Stimulated activated CD4-positive, alpha-beta T cell treated with anti-CD3 and anti-CD28 coated beads, Interleukin-1b, Interleukin-23, amount 100 ng/mL, for 4 hours (primary cell): ENCODE data around the gene FGD5.
A peak's percentile ranks its signal among the peaks of the same experiment; 100 is the strongest.

Experiments used
- DNase-seq, 2 donors: peaks; one replicate each; pipeline ENCODE4 v3.0.0-alpha.2; 2020; ENCODE audit warnings: low read depth in 2 of 2

Gene FGD5

GRCh38 chr3:14787630-14788029, 31.1 kb upstream of the FGD5 start:
- no peak for DNase-seq

- DNase-seq = no peak
These were observed 30.1 kb upstream of the FGD5 start for GRCh38 chr3:14788644-14789043.

DNA sequence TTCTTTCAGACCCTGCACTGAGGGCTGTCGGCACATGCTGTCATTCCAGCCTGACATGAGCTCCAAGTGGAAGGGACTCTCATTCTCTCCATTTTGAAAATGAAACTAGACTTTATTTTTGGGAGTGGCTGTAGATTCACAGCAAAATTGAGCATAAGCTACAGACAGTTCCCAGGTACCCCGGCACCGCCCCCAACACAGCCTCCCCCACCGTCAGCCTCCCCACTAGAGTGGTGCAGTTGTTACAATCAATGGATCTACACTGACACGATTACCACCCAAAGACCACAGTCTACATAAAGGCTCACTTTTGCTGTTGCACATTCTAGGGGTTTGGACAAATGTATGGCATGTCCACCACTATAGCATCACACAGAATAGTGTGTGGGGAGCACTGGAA, 29.5 kb upstream of the FGD5 start:
- no peak for DNase-seq

GRCh38 chr3:14789640-14790285, 29.0 kb upstream of the FGD5 start:
- no peak for DNase-seq

DNA sequence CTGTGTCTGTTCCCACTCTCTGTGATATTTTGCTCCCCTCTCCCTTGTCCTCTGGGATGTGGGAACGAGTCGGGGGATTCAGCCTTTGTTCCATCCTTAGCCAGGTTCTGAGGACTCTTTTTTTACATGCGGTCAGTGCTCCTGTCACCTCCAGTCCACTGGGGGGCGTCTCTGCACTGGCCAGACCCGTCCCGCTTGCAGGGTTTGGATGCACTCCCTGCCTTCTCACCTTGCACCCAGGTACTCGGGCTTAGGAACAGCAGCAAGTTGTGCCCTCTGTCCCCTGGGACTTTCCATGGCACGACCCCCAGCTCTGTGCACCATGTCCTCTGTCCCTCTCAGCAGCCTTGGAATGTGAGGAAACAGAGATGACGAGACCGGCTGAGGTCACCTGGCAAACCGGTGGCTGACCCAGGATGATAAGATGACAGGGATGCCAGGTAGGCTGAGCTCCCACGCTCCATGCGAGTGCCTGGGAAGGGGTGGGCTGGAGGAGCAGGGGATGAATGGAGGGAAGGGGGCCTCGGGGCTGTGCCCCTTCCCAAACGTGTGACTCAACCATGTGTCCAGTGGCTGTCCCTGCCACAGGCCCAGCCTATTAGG, 27.3 kb upstream of the FGD5 start:
- peak; percentile 8 to 19 for DNase-seq

DNA sequence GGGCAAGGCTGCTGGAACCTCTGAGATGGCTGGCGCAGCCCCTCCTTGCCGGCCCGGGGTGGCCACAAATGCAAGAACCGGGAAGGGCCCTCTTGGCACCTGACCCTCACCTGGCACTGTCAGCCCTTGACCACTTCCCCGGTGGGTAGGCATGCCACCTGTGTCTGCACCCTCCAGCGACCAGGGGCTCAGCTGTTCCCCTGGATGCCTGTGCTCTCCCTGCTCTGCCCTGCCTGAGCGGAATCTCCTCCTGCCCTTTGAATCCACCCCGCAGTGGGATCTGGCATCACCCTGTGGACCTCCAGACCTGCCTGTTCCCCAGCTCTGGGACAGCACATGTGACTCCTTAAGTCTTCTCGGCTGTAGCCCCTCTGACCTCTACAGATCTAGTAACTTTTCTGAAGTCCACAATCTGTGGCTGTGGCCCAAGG, 26.1 kb upstream of the FGD5 start:
- no peak for DNase-seq

DNA sequence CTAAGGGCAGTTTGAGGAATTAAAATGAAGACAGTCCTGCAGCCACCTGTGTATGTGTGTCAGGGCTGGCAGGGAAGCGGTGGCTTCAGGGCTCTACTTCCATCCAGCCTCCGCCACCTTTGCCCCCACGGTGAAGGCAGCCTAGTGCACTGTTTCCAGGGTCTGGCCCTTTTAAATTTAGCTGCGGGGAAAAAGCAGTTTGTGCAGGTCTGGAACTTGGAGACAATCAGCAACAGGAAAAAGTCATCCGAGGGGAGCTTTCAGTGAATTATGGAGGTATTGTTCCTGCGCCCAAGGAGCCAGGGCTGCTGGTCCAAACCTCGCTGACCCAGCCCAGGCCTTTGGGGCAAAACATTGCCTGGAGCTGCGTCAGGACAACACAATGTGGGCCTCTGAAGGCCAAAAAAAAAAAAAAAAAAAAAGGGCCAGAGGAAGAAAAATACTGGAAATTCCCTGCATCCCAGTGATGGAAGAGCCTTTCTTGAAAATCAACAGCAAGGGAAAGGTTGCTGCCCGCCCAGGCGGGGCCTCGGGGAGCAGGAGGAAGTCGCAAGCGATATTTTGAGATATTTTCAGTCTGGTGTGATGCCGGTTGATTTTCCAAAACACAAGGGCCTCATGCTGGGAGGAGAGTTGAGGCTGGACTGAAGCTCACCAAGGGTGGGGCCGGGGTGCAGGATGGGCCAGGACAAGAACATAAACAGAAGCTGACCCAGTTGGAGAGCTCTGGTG, 25.5 kb upstream of the FGD5 start:
- no peak for DNase-seq

DNA sequence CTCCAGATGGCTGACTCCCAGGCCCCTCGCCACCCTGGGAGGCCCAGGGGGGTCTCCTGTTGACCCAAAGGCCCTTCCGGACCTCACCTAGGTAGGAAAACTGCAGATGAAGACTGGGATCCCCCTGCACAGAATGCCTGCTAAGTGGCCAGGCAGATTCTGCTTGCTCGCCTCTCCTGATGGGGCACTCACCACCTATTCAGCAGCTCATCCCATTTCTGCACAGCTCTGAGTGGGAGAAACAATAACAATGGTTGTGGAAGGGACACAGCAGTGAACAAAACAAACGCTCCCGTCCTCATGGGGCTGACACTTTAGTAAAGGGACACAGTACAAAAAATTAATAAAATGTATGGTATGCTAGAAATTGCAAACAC, 24.9 kb upstream of the FGD5 start:
- DNase-seq = no peak

GRCh38 chr3:14794435-14794834, 24.3 kb upstream of the FGD5 start:
- no peak for DNase-seq

GRCh38 chr3:14795996-14796395, 22.8 kb upstream of the FGD5 start:
- DNase-seq = no peak

GRCh38 chr3:14796403-14797077, 22.2 kb upstream of the FGD5 start:
- no peak for DNase-seq

DNA sequence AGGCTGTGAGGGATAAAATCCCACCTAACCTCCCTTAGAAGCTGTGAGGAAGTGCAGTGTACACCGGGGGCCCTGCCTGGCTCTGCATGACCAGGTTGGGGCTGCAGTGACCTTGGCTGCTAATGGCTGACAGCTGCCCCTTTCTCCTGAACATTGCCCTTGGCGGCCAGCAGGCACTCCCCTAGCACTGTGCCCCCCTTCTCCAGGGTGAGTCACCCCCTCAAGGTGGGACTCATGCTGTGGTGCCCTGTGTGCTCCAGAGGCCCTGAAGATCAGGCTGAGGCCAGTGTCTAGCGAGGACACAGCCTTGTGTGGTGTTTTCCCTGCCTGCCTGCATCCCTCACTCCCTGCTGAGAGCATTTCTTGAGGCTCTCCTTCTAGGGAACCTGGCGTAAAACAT, 21.0 kb upstream of the FGD5 start:
- no peak for DNase-seq

- DNase-seq = no peak
These were observed 20.5 kb upstream of the FGD5 start for GRCh38 chr3:14798231-14798630.

GRCh38 chr3:14799146-14799545, 19.6 kb upstream of the FGD5 start:
- DNase-seq = no peak

DNA sequence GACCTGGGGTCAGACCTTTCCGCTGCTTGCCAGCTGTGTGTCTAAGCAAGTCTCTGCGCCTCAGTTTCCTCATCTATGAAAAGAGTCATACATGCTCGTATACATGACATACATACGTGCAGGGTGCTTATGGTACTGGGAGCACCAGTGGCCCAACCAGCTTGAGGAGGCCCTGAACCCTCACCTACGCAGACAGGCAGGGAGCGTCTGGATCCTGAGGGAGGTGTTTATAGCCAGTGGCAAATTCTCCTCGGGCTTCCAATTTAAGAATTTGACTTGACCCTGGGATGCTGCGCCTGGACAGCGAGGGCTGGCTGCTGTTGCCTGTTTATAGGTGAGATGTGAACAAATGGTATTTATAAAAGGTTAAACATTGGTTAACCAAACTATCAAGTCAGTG, 17.7 kb upstream of the FGD5 start:
- no peak for DNase-seq

DNA sequence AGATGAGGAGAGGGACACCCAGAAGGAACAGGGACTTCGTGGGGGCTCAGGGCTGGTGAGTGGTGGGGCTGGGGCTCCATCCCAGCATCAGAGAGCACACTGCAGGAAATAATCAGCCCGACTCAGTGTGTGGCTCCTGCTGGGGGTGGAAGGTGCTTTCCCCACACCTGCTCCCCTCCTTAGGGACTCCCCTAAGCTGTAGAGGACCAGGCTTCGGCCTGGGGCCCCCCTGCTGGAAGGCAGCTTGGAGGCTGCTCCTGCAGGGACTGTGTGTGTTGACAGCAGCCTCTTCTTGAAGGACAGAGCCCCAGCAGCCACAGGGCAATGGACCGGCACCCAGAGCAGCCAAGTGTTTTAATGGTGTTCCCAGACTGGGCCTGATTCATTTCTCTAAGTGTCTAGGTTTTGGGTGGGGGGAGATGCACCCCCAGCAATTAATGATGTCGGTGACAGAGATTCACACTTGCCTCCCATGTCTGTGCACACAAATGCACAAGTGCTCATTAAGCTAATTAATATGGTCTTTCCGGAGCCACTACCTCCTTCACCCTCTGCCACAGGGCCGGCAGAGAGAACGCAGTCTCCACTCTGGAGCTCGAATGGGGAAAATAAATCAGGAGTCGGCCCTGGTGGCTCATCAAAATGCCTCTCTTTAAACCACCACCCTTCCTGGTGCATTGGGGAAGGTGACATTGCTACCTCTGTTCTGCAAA, 16.9 kb upstream of the FGD5 start:
- no peak for DNase-seq

GRCh38 chr3:14802381-14802731, 16.4 kb upstream of the FGD5 start:
- no peak for DNase-seq

GRCh38 chr3:14803101-14803980, 15.4 kb upstream of the FGD5 start:
- no peak for DNase-seq

DNA sequence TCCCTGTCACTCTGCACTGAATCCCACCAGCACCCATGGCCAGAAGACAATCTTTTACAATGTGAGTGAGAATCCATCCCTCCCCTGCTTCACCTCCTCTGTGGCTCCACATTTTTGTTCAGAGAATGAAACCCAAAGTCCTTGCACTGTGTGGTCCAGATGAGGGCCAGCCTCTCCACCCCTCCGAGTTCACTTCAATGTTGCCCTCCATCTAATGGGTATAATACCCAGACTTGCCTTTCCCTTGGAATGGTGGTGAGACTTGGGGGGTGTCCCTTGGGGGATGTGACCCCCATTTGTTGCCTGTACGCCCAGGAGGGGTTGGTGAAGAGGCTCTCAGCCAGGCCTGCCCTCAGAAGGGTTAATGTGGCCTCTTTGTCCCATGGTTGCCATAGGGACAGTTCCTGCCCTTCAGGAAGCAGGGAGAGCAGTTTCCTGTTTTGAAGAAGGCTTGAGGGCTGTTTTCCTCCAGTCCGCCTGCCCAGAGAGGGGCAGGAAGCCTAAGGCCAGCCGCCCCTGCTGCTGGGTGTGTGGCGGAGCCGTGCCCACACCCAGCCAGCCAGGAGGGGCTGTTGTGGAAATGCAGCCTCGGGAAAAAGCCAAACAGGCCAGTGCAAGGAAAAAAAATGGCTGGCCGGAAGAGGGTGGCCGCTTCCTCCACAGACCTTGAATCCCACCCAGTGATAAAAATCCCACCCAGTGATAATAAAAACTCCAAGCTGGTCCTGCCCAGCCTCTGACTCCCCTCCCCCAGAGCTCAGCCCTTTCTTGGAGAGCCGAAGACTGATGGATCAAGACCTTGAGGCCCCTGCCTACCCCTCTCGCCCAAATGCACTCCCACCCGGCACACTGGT, 14.6 kb upstream of the FGD5 start:
- DNase-seq = no peak
